H7 (cell line): ENCODE measurements around the gene PRUNE2. TPM values are rescaled to one million over a fixed set of nuclear protein-coding genes. Genes with fewer than 3 reads are reported as not detected.
A peak's percentile ranks its signal among the peaks of the same experiment; 100 is the strongest.
"Not testable (repeated sequence)": the region's sequence is repeated elsewhere in the genome, so short reads cannot be mapped to it uniquely, and the experiment has no call there.

Experiments
- DNase-seq: peaks from one replicate; pipeline ENCODE4 v3.0.0; 2012
- H3K27me3 ChIP-seq: 2 replicates; pipeline ENCODE4 v1.6.0; 2011; ENCODE audit warnings: mild to moderate bottlenecking, low read length; ENCODE audit not compliant: control insufficient read depth, insufficient read depth
- H3K36me3 ChIP-seq: replicated peaks from 2 replicates; pipeline ENCODE4 v1.5.1; 2011; ENCODE audit warnings: low read length; ENCODE audit not compliant: control insufficient read depth, insufficient read depth
- H3K4me3 ChIP-seq: 2 replicates; pipeline ENCODE4 v1.5.1; 2011; ENCODE audit warnings: low read depth, mild to moderate bottlenecking, control low read depth, low read length, moderate library complexity; ENCODE audit not compliant: insufficient read depth
- total RNA-seq: library from RNA; depleted of rRNA; stranded (reverse); fragments of >200 nt; shearing (Covaris generic); gene quantifications from 2 replicates; pipeline ENCODE4 v1.2.3, GENCODE V29; 2014

Gene PRUNE2
- total RNA-seq, 1 experiment from 2014 or later: 1.7 TPM

- Histone ChIP-seq H3K27me3 (no peaks in the 10 kb centered on the region), H3K4me3 (no peak overlapping the region), H3K36me3 (no peaks in the 10 kb centered on the region)
- no peak for DNase-seq
Measured at GRCh38 chr9:76602199-76602598, 303.7 kb downstream of the PRUNE2 start.

GRCh38 chr9:76600007-76600615 lies 305.8 kb downstream of the PRUNE2 start:
- no peak for DNase-seq
- no peaks in the 10 kb centered on the region for H3K36me3 ChIP-seq
- no peak overlapping the region for H3K4me3 ChIP-seq
- H3K27me3 ChIP-seq: no peaks in the 10 kb centered on the region

GRCh38 chr9:76598981-76599380 lies 306.9 kb downstream of the PRUNE2 start:
- Histone ChIP-seq H3K4me3 (no peak overlapping the region), H3K36me3 (no peaks in the 10 kb centered on the region), H3K27me3 (no peaks in the 10 kb centered on the region)
- no peak for DNase-seq

GRCh38 chr9:76595645-76596044 lies 310.3 kb downstream of the PRUNE2 start:
- H3K27me3 ChIP-seq: peaks cover 2% of the 10 kb centered on the region; the same call in 1 of the 2 replicates
- no peak overlapping the region for H3K4me3 ChIP-seq
- no peaks in the 10 kb centered on the region for H3K36me3 ChIP-seq
- no peak for DNase-seq

- Histone ChIP-seq H3K27me3 (peaks cover 2% of the 10 kb centered on the region; the same call in 1 of the 2 replicates), H3K4me3 (no peak overlapping the region), H3K36me3 (no peaks in the 10 kb centered on the region)
- no peak for DNase-seq
Measured at GRCh38 chr9:76594764-76595424, 311.0 kb downstream of the PRUNE2 start.

- H3K4me3 ChIP-seq, H3K36me3 ChIP-seq, H3K27me3 ChIP-seq, DNase-seq: not testable (repeated sequence)
Measured at GRCh38 chr9:76593961-76594735, 311.8 kb downstream of the PRUNE2 start.

- Histone ChIP-seq H3K27me3 (peaks cover 2% of the 10 kb centered on the region; the same call in 1 of the 2 replicates), H3K4me3 (no peak overlapping the region), H3K36me3 (no peaks in the 10 kb centered on the region)
- DNase-seq: no peak
Measured at GRCh38 chr9:76592974-76593347, 313.0 kb downstream of the PRUNE2 start.

- H3K27me3 ChIP-seq: peaks cover 2% of the 10 kb centered on the region; the same call in 1 of the 2 replicates
- peak; percentile 44 for DNase-seq
- no peaks in the 10 kb centered on the region for H3K36me3 ChIP-seq
- no peak overlapping the region for H3K4me3 ChIP-seq
Measured at GRCh38 chr9:76592091-76592973, 313.6 kb downstream of the PRUNE2 start.

- H3K36me3 ChIP-seq: no peaks in the 10 kb centered on the region
- peaks cover 2% of the 10 kb centered on the region; the same call in 1 of the 2 replicates for H3K27me3 ChIP-seq
- DNase-seq: no peak
- no peak overlapping the region for H3K4me3 ChIP-seq
Measured at GRCh38 chr9:76591256-76591950, 314.5 kb downstream of the PRUNE2 start.

GRCh38 chr9:76588316-76588715 lies 317.6 kb downstream of the PRUNE2 start:
- no peak overlapping the region for H3K4me3 ChIP-seq
- H3K27me3 ChIP-seq: peaks cover 2% of the 10 kb centered on the region; the same call in 1 of the 2 replicates
- H3K36me3 ChIP-seq: no peaks in the 10 kb centered on the region
- no peak for DNase-seq

- H3K4me3 ChIP-seq: no peak overlapping the region
- peaks cover 2% of the 10 kb centered on the region; the same call in 1 of the 2 replicates for H3K27me3 ChIP-seq
- no peak for DNase-seq
Measured at GRCh38 chr9:76586390-76587314, 319.3 kb downstream of the PRUNE2 start.

GRCh38 chr9:76585487-76586389 lies 320.2 kb downstream of the PRUNE2 start:
- H3K27me3 ChIP-seq: no peaks in the 10 kb centered on the region
- DNase-seq: no peak
- H3K36me3 ChIP-seq: no peaks in the 10 kb centered on the region
- no peak overlapping the region for H3K4me3 ChIP-seq

More at GRCh38 chr9:76586390-76587314, 319.3 kb downstream of the PRUNE2 start:
- H3K36me3 ChIP-seq: no peaks in the 10 kb centered on the region
